HL-60 (cell line): ENCODE data around the gene APOBEC3F.
A peak's percentile ranks its signal among the peaks of the same experiment; 100 is the strongest.
"Not testable (repeated sequence)": the region's sequence is repeated elsewhere in the genome, so short reads cannot be mapped to it uniquely, and the experiment has no call there.

Experiments
- DNase-seq, 2 experiments: peaks; one replicate each; pipeline ENCODE4 v3.0.0-alpha.2; 2010 to 2020; ENCODE audit warnings: low read depth in 1 of 2, low spot score in 1 of 2
- H3K27ac ChIP-seq: fragments of 250-450 bp; sonication (Bioruptor Pico); replicated peaks from 2 replicates; pipeline ENCODE4 v1.5.1; 2020; ENCODE audit warnings: mild to moderate bottlenecking, moderate library complexity
- H3K27me3 ChIP-seq: fragments of 250-450 bp; sonication (Bioruptor Pico); 2 replicates; pipeline ENCODE4 v1.5.1; 2021; ENCODE audit warnings: mild to moderate bottlenecking, moderate library complexity; ENCODE audit not compliant: insufficient read depth, poor library complexity, severe bottlenecking
- H3K4me3 ChIP-seq: replicated peaks from 2 replicates; pipeline ENCODE4 v1.5.1; 2011; ENCODE audit warnings: mild to moderate bottlenecking, control low read depth, low read length; ENCODE audit not compliant: insufficient read depth
- CTCF ChIP-seq: IDR thresholded peaks from one replicate; pipeline ENCODE4 v1.5.1; 2011; ENCODE audit warnings: low read length, control low read depth, inconsistent platforms; ENCODE audit not compliant: insufficient read depth
- GABPA ChIP-seq: IDR thresholded peaks from 2 replicates; pipeline ENCODE4 v1.6.1; 2012; ENCODE audit warnings: low read depth
- POLR2AphosphoS5 ChIP-seq: IDR thresholded peaks from 2 replicates; pipeline ENCODE4 v1.6.1; 2012; ENCODE audit warnings: low read depth
- REST ChIP-seq: IDR thresholded peaks from 2 replicates; pipeline ENCODE4 v1.6.1; 2012; ENCODE audit warnings: low read depth; ENCODE audit not compliant: insufficient replicate concordance
- SPI1 ChIP-seq: IDR thresholded peaks from 2 replicates; pipeline ENCODE4 v1.6.1; 2012; ENCODE audit warnings: low read depth, mild to moderate bottlenecking, borderline replicate concordance

APOBEC3F gene

GRCh38 chr22:39013942-39014722, 26.5 kb upstream of the APOBEC3F start, which contains the start of gene APOBEC3C:
TSS of gene APOBEC3C (plus strand) at chr22:39014257. CDS start at chr22:39014363, 106 bp downstream.
- H3K27ac ChIP-seq, result peak within 1 kb of the TSS; percentile 67
- DNase-seq, result peak; percentile 50 to 87
- TF ChIP-seq GABPA (no peak), REST (no peak), CTCF (no peak), POLR2AphosphoS5 (peak; percentile 55; the same call in 1 of the 2 replicates), SPI1 (no peak)
- H3K27me3 ChIP-seq, result no peaks in the 10 kb centered on the region
- H3K4me3 ChIP-seq, result peak within 1 kb of the TSS; percentile 39

- Histone ChIP-seq H3K4me3 (peak overlapping the region; percentile 39), H3K27ac (peak overlapping the region; percentile 67)
- not testable (repeated sequence) for H3K27me3 ChIP-seq, DNase-seq
Observed at GRCh38 chr22:39014723-39015121, 25.9 kb upstream of the APOBEC3F start.

- Histone ChIP-seq H3K4me3 (no peak overlapping the region), H3K27ac (no peak overlapping the region), H3K27me3 (no peaks in the 10 kb centered on the region)
- no peak for TF ChIP-seq POLR2AphosphoS5
- TF ChIP-seq REST, result no peak
- no peak for TF ChIP-seq CTCF
- DNase-seq, result no peak
Observed at GRCh38 chr22:39016592-39016991, 24.1 kb upstream of the APOBEC3F start.

- DNase-seq, result no peak
- no peak for TF ChIP-seq POLR2AphosphoS5
- no peak for TF ChIP-seq SPI1
- Histone ChIP-seq H3K4me3 (no peak overlapping the region), H3K27me3 (no peaks in the 10 kb centered on the region), H3K27ac (no peak overlapping the region)
Observed at GRCh38 chr22:39017596-39018365, 22.9 kb upstream of the APOBEC3F start.

GRCh38 chr22:39020021-39020651, 20.5 kb upstream of the APOBEC3F start:
- not testable (repeated sequence) for H3K27ac ChIP-seq, H3K27me3 ChIP-seq, DNase-seq, H3K4me3 ChIP-seq
